ENCODE data around the gene CARMIL1.

CARMIL1 gene

DNA sequence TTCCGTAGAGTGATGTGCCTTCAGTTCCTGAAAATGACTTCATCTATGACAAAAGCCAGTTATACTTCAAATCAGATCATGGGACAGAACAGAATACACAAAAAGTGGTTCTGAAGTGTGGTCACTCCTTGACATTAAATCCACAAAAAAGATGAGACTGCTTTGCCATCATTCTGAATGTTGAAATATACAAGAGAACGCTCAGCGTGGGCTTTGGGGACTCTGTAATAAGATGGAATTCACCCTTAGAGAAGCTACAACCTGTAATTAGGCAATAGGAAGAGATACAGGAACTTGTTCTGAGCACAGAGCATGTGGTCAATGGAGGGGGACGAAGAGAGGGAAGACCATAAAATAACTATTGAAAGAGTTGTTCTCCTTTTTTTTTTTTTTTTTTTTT, 184.3 kb downstream of the CARMIL1 start (continued):
- TF ChIP-seq ZNF70 (CRISPR knock-in tag; IDR thresholded peaks at IDR 0.05) (no peak), GLIS3 (CRISPR knock-in tag; IDR thresholded peaks at IDR 0.05) (no peak), BACH2 (CRISPR knock-in tag; IDR thresholded peaks at IDR 0.05; ENCODE audit: borderline replicate concordance) (no peak), ZFP30 (CRISPR knock-in tag; IDR thresholded peaks at IDR 0.05) (no peak), ZNF8 (CRISPR knock-in tag; IDR thresholded peaks at IDR 0.05) (no peak), ZFP3 (CRISPR knock-in tag; IDR thresholded peaks at IDR 0.05) (no peak)

- no peak for TF ChIP-seq BACH2 (CRISPR knock-in tag; IDR thresholded peaks at IDR 0.05; ENCODE audit: borderline replicate concordance)
- no peak for TF ChIP-seq ZNF565 (CRISPR knock-in tag; conservative IDR thresholded peaks at IDR 0.05; ENCODE audit: low read depth)
- no peak for TF ChIP-seq TCF4 (CRISPR knock-in tag; IDR thresholded peaks at IDR 0.05; ENCODE audit: borderline replicate concordance)
- no peak for TF ChIP-seq RARB (CRISPR knock-in tag; IDR thresholded peaks at IDR 0.05)
- no peak for TF ChIP-seq SNAI2 (CRISPR knock-in tag; IDR thresholded peaks at IDR 0.05)
- TF ChIP-seq, protein P1, sequence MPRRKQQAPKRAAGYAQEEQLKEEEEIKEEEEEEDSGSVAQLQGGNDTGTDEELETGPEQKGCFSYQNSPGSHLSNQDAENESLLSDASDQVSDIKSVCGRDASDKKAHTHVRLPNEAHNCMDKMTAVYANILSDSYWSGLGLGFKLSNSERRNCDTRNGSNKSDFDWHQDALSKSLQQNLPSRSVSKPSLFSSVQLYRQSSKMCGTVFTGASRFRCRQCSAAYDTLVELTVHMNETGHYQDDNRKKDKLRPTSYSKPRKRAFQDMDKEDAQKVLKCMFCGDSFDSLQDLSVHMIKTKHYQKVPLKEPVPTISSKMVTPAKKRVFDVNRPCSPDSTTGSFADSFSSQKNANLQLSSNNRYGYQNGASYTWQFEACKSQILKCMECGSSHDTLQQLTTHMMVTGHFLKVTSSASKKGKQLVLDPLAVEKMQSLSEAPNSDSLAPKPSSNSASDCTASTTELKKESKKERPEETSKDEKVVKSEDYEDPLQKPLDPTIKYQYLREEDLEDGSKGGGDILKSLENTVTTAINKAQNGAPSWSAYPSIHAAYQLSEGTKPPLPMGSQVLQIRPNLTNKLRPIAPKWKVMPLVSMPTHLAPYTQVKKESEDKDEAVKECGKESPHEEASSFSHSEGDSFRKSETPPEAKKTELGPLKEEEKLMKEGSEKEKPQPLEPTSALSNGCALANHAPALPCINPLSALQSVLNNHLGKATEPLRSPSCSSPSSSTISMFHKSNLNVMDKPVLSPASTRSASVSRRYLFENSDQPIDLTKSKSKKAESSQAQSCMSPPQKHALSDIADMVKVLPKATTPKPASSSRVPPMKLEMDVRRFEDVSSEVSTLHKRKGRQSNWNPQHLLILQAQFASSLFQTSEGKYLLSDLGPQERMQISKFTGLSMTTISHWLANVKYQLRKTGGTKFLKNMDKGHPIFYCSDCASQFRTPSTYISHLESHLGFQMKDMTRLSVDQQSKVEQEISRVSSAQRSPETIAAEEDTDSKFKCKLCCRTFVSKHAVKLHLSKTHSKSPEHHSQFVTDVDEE (CRISPR knock-in tag; IDR thresholded peaks at IDR 0.05) = no peak
- TF ChIP-seq, protein P2, sequence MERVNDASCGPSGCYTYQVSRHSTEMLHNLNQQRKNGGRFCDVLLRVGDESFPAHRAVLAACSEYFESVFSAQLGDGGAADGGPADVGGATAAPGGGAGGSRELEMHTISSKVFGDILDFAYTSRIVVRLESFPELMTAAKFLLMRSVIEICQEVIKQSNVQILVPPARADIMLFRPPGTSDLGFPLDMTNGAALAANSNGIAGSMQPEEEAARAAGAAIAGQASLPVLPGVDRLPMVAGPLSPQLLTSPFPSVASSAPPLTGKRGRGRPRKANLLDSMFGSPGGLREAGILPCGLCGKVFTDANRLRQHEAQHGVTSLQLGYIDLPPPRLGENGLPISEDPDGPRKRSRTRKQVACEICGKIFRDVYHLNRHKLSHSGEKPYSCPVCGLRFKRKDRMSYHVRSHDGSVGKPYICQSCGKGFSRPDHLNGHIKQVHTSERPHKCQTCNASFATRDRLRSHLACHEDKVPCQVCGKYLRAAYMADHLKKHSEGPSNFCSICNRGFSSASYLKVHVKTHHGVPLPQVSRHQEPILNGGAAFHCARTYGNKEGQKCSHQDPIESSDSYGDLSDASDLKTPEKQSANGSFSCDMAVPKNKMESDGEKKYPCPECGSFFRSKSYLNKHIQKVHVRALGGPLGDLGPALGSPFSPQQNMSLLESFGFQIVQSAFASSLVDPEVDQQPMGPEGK (CRISPR knock-in tag; IDR thresholded peaks at IDR 0.05; ENCODE audit: borderline replicate concordance) = no peak
- TF ChIP-seq ISL1 (CRISPR knock-in tag; IDR thresholded peaks at IDR 0.05) = no peak
- no peak for TF ChIP-seq TOX (CRISPR knock-in tag; IDR thresholded peaks at IDR 0.05; ENCODE audit: borderline replicate concordance)
- TF ChIP-seq ESRRG (CRISPR knock-in tag; IDR thresholded peaks at IDR 0.05) = no peak
- TF ChIP-seq CSDC2 (CRISPR knock-in tag; IDR thresholded peaks at IDR 0.05) = no peak
- TF ChIP-seq, protein P3, sequence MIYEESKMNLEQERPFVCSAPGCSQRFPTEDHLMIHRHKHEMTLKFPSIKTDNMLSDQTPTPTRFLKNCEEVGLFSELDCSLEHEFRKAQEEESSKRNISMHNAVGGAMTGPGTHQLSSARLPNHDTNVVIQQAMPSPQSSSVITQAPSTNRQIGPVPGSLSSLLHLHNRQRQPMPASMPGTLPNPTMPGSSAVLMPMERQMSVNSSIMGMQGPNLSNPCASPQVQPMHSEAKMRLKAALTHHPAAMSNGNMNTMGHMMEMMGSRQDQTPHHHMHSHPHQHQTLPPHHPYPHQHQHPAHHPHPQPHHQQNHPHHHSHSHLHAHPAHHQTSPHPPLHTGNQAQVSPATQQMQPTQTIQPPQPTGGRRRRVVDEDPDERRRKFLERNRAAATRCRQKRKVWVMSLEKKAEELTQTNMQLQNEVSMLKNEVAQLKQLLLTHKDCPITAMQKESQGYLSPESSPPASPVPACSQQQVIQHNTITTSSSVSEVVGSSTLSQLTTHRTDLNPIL (CRISPR knock-in tag; IDR thresholded peaks at IDR 0.05; ENCODE audit: low read depth) = no peak
- TF ChIP-seq, protein P4, sequence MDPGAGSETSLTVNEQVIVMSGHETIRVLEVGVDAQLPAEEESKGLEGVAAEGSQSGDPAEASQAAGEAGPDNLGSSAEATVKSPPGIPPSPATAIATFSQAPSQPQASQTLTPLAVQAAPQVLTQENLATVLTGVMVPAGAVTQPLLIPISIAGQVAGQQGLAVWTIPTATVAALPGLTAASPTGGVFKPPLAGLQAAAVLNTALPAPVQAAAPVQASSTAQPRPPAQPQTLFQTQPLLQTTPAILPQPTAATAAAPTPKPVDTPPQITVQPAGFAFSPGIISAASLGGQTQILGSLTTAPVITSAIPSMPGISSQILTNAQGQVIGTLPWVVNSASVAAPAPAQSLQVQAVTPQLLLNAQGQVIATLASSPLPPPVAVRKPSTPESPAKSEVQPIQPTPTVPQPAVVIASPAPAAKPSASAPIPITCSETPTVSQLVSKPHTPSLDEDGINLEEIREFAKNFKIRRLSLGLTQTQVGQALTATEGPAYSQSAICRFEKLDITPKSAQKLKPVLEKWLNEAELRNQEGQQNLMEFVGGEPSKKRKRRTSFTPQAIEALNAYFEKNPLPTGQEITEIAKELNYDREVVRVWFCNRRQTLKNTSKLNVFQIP (CRISPR knock-in tag; IDR thresholded peaks at IDR 0.05; ENCODE audit: borderline replicate concordance, low read depth) = no peak
- TF ChIP-seq OSR1 (CRISPR knock-in tag; IDR thresholded peaks at IDR 0.05) = no peak
- TF ChIP-seq CSRNP3 (CRISPR knock-in tag; IDR thresholded peaks at IDR 0.05) = no peak
- no peak for TF ChIP-seq GLIS3 (CRISPR knock-in tag; IDR thresholded peaks at IDR 0.05)
- TF ChIP-seq ZC3H10 (CRISPR knock-in tag; IDR thresholded peaks at IDR 0.05) = no peak
- ATAC-seq = no peak
These were observed 185.1 kb downstream of the CARMIL1 start for GRCh38 chr6:25464225-25464624.

GRCh38 chr6:25465941-25466340, 186.8 kb downstream of the CARMIL1 start:
- no peak for TF ChIP-seq ZNF565 (CRISPR knock-in tag; conservative IDR thresholded peaks at IDR 0.05; ENCODE audit: low read depth)
- no peak for TF ChIP-seq ARNTL (CRISPR knock-in tag; IDR thresholded peaks at IDR 0.05; ENCODE audit: borderline replicate concordance, low read depth)
- TF ChIP-seq ZNF70 (CRISPR knock-in tag; IDR thresholded peaks at IDR 0.05) = no peak
- TF ChIP-seq, protein P2 (CRISPR knock-in tag; IDR thresholded peaks at IDR 0.05; ENCODE audit: borderline replicate concordance) = no peak
- no peak for TF ChIP-seq BACH2 (CRISPR knock-in tag; IDR thresholded peaks at IDR 0.05; ENCODE audit: borderline replicate concordance)
- no peak for TF ChIP-seq TCF4 (CRISPR knock-in tag; IDR thresholded peaks at IDR 0.05; ENCODE audit: borderline replicate concordance)
- no peak for TF ChIP-seq GLIS3 (CRISPR knock-in tag; IDR thresholded peaks at IDR 0.05)
- TF ChIP-seq SNAI2 (CRISPR knock-in tag; IDR thresholded peaks at IDR 0.05) = no peak
- TF ChIP-seq ZNF8 (CRISPR knock-in tag; IDR thresholded peaks at IDR 0.05) = no peak
- no peak for TF ChIP-seq CSRNP3 (CRISPR knock-in tag; IDR thresholded peaks at IDR 0.05)
- TF ChIP-seq, protein P4 (CRISPR knock-in tag; IDR thresholded peaks at IDR 0.05; ENCODE audit: borderline replicate concordance, low read depth) = no peak
- TF ChIP-seq ZFP3 (CRISPR knock-in tag; IDR thresholded peaks at IDR 0.05) = no peak
- TF ChIP-seq PPARA (CRISPR knock-in tag; IDR thresholded peaks at IDR 0.05; ENCODE audit: borderline replicate concordance) = no peak
- TF ChIP-seq ESRRG (CRISPR knock-in tag; IDR thresholded peaks at IDR 0.05) = no peak
- no peak for ATAC-seq
